CD1c-positive myeloid dendritic cell (primary cell): ENCODE results near the gene NSD1.
"Not testable (repeated sequence)": the region's sequence is repeated elsewhere in the genome, so short reads cannot be mapped to it uniquely, and the experiment has no call there.

Experiments
- DNase-seq: peaks from one replicate; pipeline ENCODE4 v3.0.0-alpha.2; 2016; ENCODE audit errors: extremely low spot score

NSD1 gene

DNA sequence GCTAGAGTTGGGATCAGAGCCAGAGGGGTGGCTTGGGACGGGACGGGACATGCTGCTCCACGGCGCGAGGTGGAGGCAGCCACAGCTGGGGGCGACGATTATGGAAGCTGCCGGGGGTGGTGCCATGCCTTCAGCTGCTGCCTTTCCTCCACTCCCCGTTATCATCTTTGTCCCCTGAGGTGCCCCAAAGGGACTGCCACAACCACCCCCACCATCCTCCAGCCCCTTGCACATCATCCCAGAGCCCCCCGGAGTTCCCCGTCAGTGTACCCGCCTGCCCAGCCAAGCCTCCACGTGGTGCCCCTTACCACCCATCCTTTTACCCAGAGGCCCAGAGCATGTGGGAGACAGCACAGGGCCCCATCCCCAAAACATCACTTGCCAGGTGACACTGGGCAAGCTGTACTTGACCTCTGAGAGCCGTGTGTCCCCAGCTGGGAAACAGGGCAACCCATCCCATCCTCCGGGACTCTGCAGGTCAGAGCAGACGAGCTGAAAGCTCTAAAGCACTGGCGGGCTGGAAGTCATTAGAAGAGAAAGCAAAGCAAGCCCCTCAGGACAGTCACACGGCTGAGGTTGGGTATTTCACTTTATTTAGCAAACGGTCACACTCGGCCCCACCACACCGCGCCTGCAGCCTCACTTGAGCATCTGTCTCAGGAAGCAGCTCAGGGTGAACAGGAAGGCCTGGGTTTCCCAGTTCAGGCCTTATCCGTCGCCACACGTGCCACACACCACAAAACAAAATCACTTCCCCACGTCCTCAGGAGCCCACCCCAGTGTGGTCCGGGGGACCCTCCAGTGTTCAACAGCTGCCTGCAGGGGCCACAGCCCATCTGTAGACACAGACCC, 197.6 kb downstream of the NSD1 start:
- no peak for DNase-seq

DNA sequence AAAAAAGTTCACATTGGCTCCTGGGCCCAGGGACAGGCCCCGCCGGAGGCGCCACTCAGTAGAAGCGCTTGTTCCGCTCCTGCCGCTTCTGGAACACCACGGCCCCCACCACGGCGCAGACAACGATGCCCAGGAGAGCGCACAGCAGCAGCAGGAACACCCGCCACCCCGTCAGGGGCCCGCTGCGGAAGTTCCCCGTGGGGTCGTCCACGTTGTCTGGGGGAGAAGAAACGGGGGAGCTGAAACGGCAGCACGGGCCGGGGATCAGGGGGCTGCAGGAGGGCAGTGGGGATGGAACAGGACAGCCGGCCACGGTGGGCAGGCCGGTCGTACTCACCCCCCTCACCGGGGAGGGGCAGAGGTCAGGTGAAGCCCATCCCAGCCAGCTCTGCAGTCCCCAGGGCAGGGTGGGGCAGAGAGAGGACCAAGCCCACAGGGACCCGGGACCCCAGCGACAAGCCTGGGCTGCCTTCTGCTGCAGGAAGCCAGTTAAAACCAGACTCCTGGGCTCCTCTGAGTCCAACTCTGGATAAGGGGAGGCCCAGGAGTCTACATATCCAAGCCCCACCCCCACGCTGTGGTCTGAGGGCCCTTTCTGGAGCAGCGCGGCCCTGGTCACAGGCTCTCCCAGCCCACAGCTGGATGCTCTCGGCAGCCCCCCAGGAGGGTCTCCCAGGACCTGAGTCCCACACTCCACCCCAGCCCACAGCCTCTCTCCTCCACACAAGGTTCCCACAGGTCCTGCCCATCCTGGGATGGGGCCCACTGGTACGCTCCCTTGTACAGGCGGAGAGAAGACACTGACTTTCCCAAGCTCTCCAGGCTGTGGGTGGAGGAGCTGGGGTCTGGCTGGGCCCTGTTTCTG, 198.7 kb downstream of the NSD1 start:
- DNase-seq, result no peak

- DNase-seq, result no peak
Measured at GRCh38 chr5:177332896-177333260, 199.3 kb downstream of the NSD1 start.

DNA sequence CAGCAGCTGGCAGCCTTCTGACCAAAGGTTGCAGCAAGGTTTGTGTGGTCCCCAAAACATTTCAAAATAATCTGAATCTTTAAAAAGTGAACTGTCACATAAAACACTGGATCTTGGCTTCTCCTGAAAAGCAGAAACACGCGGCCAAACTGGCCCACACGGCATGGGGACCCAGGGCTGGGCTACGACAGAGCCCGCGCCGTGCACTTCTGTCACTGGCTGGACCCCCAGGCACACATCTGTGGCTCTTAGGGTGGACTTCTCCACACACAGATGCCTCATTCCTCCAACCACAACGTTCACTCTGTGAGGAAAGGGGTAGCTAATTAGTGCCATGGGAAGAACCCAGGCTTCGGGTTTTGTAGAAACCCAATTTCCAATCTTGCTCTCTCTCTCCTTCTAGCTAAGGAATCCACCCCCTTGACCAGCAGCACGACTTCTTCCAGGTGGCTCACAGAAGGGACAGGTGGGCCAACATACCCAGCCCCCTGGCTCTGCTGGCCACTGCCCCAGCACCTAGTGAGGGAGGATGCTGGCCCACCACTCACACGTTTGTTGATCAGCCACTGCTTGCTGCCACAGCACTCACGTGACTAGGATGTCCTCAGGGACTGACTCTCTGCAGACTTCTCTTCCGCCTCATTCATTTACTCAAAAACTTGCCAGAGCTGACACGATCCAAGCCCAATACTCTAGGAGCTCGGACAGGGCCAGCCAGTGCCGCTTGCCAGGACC, 200.0 kb downstream of the NSD1 start:
- no peak for DNase-seq

- DNase-seq, result no peak
Measured at GRCh38 chr5:177334155-177334551, 200.6 kb downstream of the NSD1 start.

DNA sequence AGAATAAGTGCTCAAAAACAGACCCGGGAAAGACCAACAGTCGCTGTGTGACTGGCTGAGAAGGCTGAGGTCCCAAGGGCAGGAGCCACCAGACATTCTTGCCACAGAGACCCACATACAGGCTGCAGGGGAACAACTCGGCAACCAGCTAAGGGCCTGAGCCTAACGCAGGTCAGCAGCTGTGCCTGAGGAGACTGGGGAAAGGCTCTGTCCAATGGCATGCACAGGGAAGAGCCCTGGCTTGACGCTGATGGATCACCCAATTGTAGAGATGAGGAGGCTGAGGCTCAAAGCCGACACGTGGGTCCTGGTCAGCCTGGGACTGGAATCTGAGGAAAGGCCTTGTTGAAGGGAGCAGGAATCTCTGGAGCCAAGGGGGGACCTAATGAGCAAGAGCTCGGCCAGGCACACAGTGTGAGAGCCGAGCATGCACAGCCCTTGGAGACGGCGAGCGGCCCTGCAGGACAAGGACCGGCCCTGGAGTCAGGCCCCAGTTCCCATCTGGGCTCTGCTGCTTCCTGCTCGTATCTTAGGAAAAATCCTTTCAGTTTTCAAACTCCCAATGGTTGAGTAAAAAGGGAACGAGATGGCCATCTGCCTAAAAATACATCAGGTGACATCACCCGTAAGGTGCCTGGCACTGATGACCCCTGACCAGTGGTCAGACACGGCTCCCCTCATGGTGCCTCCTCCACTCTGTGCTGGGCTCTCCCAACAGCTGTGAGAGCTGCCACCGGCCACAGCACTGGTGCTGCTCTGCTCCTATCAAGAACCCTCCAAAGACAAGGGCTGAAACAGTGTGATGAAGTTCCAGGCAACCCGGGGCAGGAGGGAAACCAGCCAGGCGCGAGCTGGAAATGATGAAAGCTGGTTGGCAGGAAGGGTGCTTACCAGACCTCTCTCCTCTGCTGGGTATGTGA, 201.5 kb downstream of the NSD1 start:
- no peak for DNase-seq

DNA sequence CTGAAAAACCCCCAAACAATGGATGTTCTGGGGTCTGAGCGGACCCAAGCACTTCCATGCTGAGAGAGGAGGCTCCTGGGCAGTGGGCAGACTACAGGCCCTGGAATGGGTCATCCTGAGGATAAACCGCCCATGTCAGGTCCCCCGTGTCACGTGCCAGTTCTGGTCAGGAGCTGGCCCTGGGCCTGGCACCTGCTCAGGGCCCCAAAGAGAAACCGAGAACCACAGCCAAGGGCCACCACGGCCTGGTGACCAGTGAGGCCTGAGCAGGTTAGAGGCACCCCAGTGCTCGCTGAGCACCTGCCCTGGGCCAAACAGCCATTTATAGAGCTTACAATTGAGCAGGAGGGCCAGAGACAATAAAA, 202.1 kb downstream of the NSD1 start:
- DNase-seq, result no peak

DNA sequence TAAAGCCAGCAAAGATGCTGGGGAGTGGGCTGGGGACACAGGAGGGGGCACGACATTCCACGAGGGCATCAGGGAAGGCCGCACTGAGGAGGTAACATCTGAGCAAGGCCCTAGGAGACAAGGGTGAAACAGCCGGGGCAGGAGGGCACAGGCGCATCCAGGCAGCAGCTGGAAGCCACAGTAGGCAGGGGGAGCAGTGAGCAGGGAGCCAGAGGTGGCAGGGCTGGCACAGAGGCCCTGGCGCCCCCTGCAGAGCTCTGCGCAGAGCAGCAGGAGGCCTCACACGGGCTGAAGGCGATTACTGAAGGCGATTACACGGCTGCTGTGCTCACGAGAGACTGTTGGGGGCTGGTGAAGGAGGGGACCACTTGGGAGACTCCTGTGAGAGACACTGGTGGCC, 202.5 kb downstream of the NSD1 start:
- peak; percentile 36 for DNase-seq

- DNase-seq, result no peak
Measured at GRCh38 chr5:177336603-177337494, 203.3 kb downstream of the NSD1 start.

- DNase-seq, result no peak
Measured at GRCh38 chr5:177338251-177339106, 204.9 kb downstream of the NSD1 start.

- DNase-seq, result no peak
Measured at GRCh38 chr5:177339107-177339638, 205.6 kb downstream of the NSD1 start.

DNA sequence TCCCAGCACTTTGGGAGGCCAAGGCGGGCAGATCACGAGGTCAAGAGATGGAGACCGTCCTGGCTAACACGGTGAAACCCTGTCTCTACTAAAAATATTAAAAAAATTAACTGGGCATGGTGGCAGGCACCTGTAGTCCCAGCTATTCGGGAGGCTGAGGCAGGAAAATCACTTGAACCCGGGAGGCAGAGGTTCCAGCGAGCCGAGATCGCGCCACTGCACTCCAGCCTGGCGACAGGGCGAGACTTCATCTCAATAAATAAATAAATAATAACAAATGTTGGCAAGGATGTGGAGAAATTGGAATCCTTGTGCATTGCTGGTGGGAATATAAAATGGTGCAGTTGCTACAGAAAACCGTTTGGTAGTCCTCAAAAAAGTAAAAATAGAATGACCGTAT, 209.4 kb downstream of the NSD1 start:
- not testable (repeated sequence) for DNase-seq

DNA sequence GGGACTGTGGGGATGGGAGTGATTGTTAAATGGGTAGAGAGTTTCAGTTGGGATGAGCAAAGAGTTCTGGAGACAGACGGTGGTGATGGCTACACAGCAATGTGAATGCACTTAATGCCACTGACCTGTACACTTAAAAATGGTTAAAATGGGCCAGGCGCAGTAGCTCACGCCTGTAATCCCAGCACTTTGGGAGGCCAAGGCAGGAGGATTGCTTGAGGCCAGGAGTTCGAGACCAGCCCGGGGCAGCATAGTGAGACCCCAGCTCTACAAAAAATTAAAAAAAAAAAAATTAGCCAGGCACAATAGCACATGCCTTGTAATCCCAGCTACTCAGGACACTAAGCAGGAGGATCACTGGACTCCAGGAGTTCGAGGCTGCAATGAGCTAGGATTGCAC, 210.2 kb downstream of the NSD1 start:
- DNase-seq, result no peak

- DNase-seq, result no peak
Measured at GRCh38 chr5:177344891-177345290, 211.3 kb downstream of the NSD1 start.

DNA sequence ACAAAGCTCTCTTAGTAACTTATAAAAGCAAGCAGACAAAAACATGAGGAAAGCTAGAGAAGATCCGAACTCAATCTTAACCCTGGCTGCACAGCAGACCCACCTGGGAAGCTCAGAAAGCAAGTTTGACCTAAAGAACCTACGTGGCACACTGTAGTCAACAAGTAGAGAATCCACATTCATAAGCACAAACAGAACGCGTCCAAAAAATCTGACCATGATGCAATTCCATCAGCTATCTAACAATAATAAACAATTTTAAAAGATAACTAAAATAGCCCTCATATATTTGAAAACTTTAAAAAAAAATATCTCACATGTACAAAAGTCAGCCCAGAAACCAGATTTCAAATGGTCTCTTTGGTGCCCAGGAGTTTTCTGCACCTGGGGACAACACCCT, 213.2 kb downstream of the NSD1 start:
- no peak for DNase-seq

DNA sequence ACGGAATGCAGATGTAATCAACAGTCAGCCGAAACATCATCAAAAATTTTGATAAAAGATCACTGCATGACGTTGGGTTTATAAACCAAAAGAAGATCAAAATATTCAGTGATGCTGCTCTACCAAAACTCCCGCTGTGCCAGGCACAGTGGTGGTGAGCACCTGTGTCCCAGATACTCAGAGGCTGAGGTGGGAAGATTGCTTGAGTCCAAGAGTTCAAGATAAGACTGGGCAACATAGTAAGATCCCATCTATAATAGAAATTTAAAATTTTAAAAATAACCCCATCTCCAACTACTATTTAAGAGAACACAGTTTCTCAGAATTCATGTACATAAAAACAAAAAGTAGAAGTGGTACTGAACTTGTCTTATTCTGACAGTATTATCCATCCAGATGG, 214.1 kb downstream of the NSD1 start:
- DNase-seq, result no peak

DNA sequence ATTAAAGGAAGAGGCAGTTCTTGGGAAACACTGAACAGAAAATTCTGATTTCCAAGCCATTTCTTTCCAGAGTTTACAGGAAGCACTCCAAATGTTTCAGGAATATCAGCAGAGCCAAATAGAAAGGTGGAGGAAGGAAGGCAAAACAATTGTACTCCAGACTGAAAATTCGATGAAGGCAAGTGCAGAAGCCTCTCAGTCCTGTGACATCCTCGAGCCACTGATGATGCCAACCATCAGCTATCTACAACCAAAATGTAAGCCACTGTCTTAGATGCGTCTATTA, 215.7 kb downstream of the NSD1 start:
- no peak for DNase-seq

DNA sequence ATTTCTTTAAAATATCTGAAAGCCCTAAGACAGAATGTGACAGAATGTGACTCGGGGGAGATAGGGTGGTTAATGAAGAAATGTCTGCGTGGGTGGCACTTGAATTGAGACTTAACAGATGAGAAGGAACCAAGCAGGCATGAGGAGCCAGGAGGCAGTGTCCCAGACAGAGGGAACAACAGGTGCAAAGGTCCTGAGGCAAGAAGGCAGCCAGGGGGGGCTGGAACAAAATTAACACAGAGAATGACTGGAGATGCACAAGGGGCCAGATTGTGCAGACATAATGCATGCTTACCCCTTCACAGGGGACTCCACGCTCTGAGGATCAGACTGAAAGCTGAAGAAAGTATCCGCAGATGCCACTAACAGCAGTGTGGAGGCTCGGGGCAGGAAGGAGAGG, 216.2 kb downstream of the NSD1 start:
- DNase-seq, result no peak
